ENCODE data around the gene GSG1L2. TPM values are rescaled to one million over a fixed set of nuclear protein-coding genes. Genes with fewer than 3 reads are reported as not detected.

GSG1L2 gene
- total and polyA plus RNA-seq, 2 experiments from 2014 or later: not detected

- ATAC-seq (no peak), DNase-seq (ENCODE audit: low spot score) (no peak)
- Histone ChIP-seq H3K27ac (ENCODE audit: low read depth) (no peak overlapping the region), H3K4me3 (no peak overlapping the region), H3K36me3 (ENCODE audit: insufficient read depth) (no peaks in the 10 kb centered on the region), H3K27me3 (ENCODE audit: insufficient read depth) (no peaks in the 10 kb centered on the region), H3K4me1 (ENCODE audit: insufficient read depth) (no peaks in the 10 kb centered on the region), H3K79me2 (replicated peaks; ENCODE audit: insufficient read depth) (no peaks in the 10 kb centered on the region), H3F3A (replicated peaks; ENCODE audit: low read depth) (no peaks in the 10 kb centered on the region), H2AFZ (no peak overlapping the region), H3K9me2 (ENCODE audit: insufficient read depth) (no peaks in the 10 kb centered on the region), H3K4me2 (no peak overlapping the region), H4K20me1 (replicated peaks; ENCODE audit: insufficient read depth) (no peaks in the 10 kb centered on the region)
- H3K4me3 Mint-ChIP-seq: no peak overlapping the region
- TF ChIP-seq JUNB (IDR thresholded peaks at IDR 0.05; ENCODE audit: unreplicated experiment) (no peak), ZNF114 (CRISPR knock-in tag; IDR thresholded peaks at IDR 0.05) (no peak), CREB1 (CRISPR knock-in tag; IDR thresholded peaks at IDR 0.05; ENCODE audit: low read depth) (no peak), POLR2AphosphoS5 (IDR thresholded peaks at IDR 0.05; ENCODE audit: low read depth) (no peak), ZNF462 (CRISPR knock-in tag; IDR thresholded peaks at IDR 0.05) (no peak), ZNF331 (CRISPR knock-in tag; IDR thresholded peaks at IDR 0.05; ENCODE audit: low read depth) (no peak), STAT1 (IDR thresholded peaks at IDR 0.05; ENCODE audit: unreplicated experiment) (no peak), NANOG (IDR thresholded peaks at IDR 0.05; ENCODE audit: borderline replicate concordance) (no peak), CTCF (conservative IDR thresholded peaks at IDR 0.05; ENCODE audit: low read depth in 2 of 2) (no peak), EZH2 (IDR thresholded peaks at IDR 0.05; ENCODE audit: low read depth, unreplicated experiment) (no peak), EZH2phosphoT487 (IDR thresholded peaks at IDR 0.05; ENCODE audit: unreplicated experiment) (no peak), ETS1 (IDR thresholded peaks at IDR 0.05) (no peak), REST (IDR thresholded peaks at IDR 0.05; ENCODE audit: unreplicated experiment) (no peak)
- no peaks in the 10 kb centered on the region; the same call in 1 of the 3 replicates for H3K9me3 Mint-ChIP-seq
- peaks cover 5% of the 10 kb centered on the region for H3K27me3 Mint-ChIP-seq (ENCODE audit: insufficient read depth, low read depth, poor library complexity)
- no peaks in the 10 kb centered on the region; the same call in 2 of the 3 replicates for H3K36me3 Mint-ChIP-seq (ENCODE audit: low read depth)
- peaks cover 6% of the 10 kb centered on the region for H3K4me1 Mint-ChIP-seq
- no peak overlapping the region for H3K27ac Mint-ChIP-seq
These were observed 7.5 kb upstream of the GSG1L2 start for GRCh38 chr17:9829343-9829742.

Data from GM23338 (cell line).